Measurements from ENCODE around the gene GLI3. TPM values are rescaled to one million over a fixed set of nuclear protein-coding genes. Genes with fewer than 3 reads are reported as not detected.

GLI3 gene
- total RNA-seq, 6 experiments from 2014 or later = 0.12 to 0.95 (median 0.21) TPM

- H3K27me3 ChIP-seq = peaks cover 0 to 11% of the 10 kb centered on the region in 2 donors
- TF ChIP-seq POLR2A (IDR thresholded peaks at IDR 0.05) (no peak), CTCF (IDR thresholded peaks at IDR 0.05) (no peak)
- H3K4me3 ChIP-seq = no peak overlapping the region
- WGBS (ENCODE audit: insufficient coverage, low coverage, low lambda C conversion rate, missing lambda C conversion rate) = 43% methylated on average over 4 of the region's 4 CpGs
- H3K4me1 ChIP-seq = peaks cover 0 to 7% (median 0%) of the 10 kb centered on the region in 4 donors
- ATAC-seq = no peak
- no peak for DNase-seq
- no peaks in the 10 kb centered on the region for H3K9me3 ChIP-seq
- no peak overlapping the region for H3K27ac ChIP-seq
- intact Hi-C loops (cut with DNase I) = no loop called here
- H3K36me3 ChIP-seq = no peaks in the 10 kb centered on the region
These were observed 4.7 kb downstream of the GLI3 start for GRCh38 chr7:42232275-42232674.

GRCh38 chr7:42231043-42231787, 5.8 kb downstream of the GLI3 start:
- Histone ChIP-seq H3K27ac (no peak overlapping the region), H3K36me3 (no peaks in the 10 kb centered on the region), H3K4me3 (no peak overlapping the region), H3K27me3 (peaks cover 0 to 11% of the 10 kb centered on the region in 2 donors), H3K4me1 (peaks cover 0 to 7% (median 0%) of the 10 kb centered on the region in 4 donors), H3K9me3 (no peaks in the 10 kb centered on the region)
- 43% methylated on average over 1 of the region's 1 CpG for WGBS (ENCODE audit: insufficient coverage, low coverage, low lambda C conversion rate, missing lambda C conversion rate)
- ATAC-seq = no peak
- TF ChIP-seq CTCF (IDR thresholded peaks at IDR 0.05) (no peak), POLR2A (IDR thresholded peaks at IDR 0.05) (no peak)
- intact Hi-C loops (cut with DNase I) = no loop called here
- no peak for DNase-seq

- 8% methylated on average over 10 of the region's 51 CpGs for WGBS (ENCODE audit: insufficient coverage, low coverage, low lambda C conversion rate, missing lambda C conversion rate)
- TF ChIP-seq CTCF (IDR thresholded peaks at IDR 0.05) (no peak), POLR2A (IDR thresholded peaks at IDR 0.05) (no peak)
- no peak for DNase-seq
- H3K27ac ChIP-seq = no peak overlapping the region
- peak overlapping the region in 2 of 3 donors; percentile 6 to 19 for H3K4me3 ChIP-seq
- H3K27me3 ChIP-seq = peaks cover 0 to 11% of the 10 kb centered on the region in 2 donors
- H3K36me3 ChIP-seq = no peaks in the 10 kb centered on the region
- intact Hi-C loops (cut with DNase I) = no loop called here
- H3K4me1 ChIP-seq = peaks cover 0 to 7% (median 0%) of the 10 kb centered on the region in 4 donors
- no peaks in the 10 kb centered on the region for H3K9me3 ChIP-seq
- peak; percentile 23 to 52 (median 34) for ATAC-seq
These were observed 8.9 kb downstream of the GLI3 start for GRCh38 chr7:42227936-42228591.

- WGBS (ENCODE audit: insufficient coverage, low coverage, low lambda C conversion rate, missing lambda C conversion rate) = 14% methylated on average over 13 of the region's 13 CpGs
- peak overlapping the region in 2 of 3 donors; percentile 6 to 19 for H3K4me3 ChIP-seq
These were observed 9.5 kb downstream of the GLI3 start for GRCh38 chr7:42227541-42227935.

More at GRCh38 chr7:42227541-42227935, 9.5 kb downstream of the GLI3 start:
- peaks cover 0 to 7% (median 0%) of the 10 kb centered on the region in 4 donors for H3K4me1 ChIP-seq
- no peak overlapping the region for H3K27ac ChIP-seq
- DNase-seq = no peak
- H3K27me3 ChIP-seq = peaks cover 0 to 11% of the 10 kb centered on the region in 2 donors
- peak in 1 of 4 donors; percentile 12 for ATAC-seq
- no peaks in the 10 kb centered on the region for H3K36me3 ChIP-seq
- no peaks in the 10 kb centered on the region for H3K9me3 ChIP-seq
- intact Hi-C loops (cut with DNase I) = no loop called here
- TF ChIP-seq POLR2A (IDR thresholded peaks at IDR 0.05) (no peak), CTCF (IDR thresholded peaks at IDR 0.05) (no peak)
